Measurements from ENCODE around the gene PRG2.
A peak's percentile ranks its signal among the peaks of the same experiment; 100 is the strongest.

DNA sequence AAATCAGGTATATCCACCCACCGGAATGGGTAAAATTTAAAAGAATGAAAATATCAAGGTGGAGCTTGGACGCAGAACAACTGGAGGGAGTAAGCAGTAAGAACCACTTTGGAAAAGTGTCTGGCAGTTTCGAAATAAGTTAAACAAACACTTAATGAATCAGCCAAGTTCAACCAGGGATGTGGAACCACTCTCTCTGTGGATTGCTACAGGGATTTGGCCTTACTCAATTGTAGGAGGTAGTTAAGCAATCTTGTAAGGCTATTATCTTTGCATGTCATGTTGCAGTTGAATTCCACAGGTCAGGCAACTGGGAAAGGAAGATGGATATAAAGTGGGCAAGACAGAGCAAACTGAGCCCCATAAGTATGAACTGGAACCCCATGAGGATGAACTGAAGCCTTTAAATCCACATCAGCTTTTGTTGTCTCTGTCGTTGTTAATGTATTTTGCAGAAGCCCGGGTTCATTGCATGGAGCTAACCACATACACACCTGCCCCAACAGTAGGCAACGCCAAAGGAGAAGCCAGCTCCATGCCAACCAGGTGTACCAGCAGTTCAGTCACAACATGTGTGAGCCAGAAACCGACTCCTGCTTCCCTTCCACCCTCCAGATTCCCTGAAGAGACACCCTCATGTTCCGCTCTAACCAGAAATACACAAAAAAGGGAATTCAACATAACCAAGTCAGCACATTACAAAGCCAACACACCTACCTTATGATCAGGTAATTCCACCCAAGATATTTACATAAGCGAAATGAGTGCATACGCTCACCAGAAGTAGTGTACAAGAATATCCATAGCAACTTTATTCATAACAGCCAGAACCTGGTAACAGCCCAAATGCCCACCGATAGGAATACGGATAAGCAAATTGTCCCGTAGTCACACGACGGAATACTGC, 44.4 kb upstream of the PRG2 start:
- TF ChIP-seq CTCF (IDR thresholded peaks at IDR 0.05) (no peak), POLR2A (IDR thresholded peaks at IDR 0.05) (no peak), POLR2AphosphoS5 (IDR thresholded peaks at IDR 0.05) (peak in 2 of 3 donors; percentile 55 to 90)
